ENCODE measurements around the gene SLC9C1.
"Not testable (repeated sequence)": the region's sequence is repeated elsewhere in the genome, so short reads cannot be mapped to it uniquely, and the experiment has no call there.

SLC9C1 gene

DNA sequence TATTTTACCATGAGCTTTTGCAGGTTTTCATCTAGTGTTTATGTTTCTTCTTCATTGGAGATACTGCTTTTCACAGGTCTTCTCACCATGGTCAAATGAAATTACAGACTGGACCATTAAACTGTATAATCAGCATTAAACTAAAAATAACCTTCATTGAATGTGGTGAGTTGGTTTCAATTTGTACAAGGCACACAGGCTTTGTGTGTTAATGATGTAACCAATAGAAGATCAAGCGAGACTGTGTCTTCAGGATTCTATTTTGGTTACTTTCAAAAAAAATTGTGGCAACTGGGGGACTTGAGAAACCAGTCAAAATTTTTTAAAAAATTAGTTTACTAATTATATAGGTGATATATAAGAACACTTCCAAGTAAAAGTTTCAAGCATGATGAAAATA lies 106.7 kb downstream of the SLC9C1 start:
- DNase-seq (ENCODE audit: low read depth) = no peak

DNA sequence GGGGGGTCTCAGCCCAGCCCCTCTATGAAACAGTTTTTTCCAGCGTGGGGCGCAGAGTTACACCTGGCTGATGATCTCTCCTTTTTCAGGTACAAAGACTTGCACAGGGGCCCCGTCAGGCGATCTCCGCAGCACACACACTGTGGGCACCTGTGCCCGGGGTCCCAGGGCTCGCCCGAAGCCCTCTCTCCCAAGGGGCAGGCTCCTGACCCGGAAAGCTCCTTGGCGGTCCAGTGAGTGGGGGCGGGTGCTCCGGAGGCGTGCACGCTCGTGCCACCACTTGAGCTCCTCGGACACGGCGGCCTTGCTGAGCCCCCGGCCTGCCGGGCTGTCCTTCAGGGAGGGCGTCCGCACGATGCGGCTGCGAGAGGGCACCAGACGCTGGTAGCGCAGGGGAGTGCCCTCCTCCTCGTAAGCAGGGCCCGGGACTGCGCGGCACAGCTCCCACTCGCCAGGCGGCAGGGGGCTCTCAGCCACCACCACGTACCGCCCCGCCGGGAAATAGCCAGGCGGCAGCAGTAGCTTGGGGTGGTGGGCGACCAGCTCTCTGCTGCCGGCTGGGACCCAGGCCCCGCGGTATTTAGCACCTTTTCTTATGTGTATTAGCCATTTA lies 108.5 kb downstream of the SLC9C1 start:
- DNase-seq (ENCODE audit: low read depth) = not testable (repeated sequence)

DNA sequence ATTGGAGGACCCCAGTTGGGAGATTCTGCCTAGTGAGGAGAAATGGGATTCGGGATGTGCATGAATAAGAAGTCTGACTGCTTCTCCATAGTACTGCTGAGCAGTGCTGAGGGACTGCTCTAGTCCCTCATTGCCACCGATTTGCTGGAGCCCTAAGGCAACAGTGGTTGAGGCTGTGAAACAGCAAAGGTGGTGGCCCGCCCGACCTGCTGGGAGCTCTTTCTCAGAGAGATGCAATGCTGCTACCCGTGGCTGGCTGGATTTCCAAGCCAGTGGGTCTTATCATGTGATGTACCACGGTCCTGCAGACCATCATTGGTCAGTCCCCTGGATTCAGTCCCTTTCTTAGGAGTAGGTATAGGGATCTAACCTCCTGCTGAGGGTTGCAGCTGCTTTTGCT lies 118.4 kb downstream of the SLC9C1 start:
- DNase-seq (ENCODE audit: low read depth) = no peak

DNA sequence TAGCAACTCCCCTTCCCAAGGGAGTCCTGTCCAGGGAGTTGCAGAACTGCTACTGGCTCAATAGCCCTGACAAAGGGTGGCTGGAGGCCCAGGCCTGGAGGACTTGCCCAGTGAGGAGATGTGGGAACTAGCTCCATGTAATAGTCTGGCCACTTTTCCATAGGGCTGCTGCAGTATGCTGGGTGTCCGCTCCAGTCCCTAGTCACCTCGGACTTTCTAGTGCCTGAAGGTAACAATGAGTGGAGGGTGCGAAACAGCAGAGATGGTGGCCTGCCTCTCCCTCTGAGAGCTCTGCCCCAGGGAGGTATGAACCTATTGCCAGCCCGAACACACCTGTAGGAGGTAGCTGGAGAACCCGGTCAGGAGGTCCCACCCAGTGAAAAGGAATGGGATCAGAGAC lies 119.0 kb downstream of the SLC9C1 start:
- DNase-seq (ENCODE audit: low read depth) = no peak

DNA sequence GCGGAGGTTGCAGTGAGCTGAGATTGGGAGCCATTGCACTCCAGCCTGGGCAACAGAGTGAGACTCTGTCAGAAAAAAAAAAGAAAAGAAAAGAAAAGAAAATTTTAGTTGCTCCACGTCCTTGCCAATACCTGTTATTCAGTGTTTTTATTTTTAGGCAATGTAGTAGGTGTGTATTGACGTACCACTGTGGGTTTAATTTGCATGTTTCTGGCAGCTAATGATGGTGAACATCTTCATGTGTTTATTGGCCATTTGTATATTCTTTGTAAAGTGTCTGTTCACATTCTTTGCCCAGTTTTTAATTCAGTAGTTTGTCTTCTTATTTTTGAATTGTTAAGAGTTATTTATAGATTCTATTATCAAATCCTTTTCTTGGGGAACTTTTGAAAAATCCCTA lies 122.9 kb downstream of the SLC9C1 start:
- no peak for DNase-seq (ENCODE audit: low read depth)

DNA sequence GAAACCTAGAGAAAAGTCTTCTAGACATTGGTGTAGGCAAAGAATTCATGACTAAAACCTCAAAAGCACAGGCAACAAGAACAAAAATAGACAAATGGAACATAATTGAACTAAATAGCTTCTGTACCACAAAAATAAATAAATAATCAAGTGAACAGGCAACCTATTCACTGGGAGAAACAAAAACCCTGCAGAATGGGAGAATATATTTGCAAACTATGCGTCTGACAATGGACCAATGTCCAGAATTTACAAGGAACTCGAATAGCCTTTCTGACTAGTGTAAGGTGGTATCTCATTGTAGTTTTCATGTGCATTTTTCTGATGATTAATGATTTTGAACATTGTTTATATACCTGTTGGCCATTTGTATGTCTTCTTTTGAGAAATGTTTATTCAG lies 124.0 kb downstream of the SLC9C1 start:
- DNase-seq (ENCODE audit: low read depth) = no peak

DNA sequence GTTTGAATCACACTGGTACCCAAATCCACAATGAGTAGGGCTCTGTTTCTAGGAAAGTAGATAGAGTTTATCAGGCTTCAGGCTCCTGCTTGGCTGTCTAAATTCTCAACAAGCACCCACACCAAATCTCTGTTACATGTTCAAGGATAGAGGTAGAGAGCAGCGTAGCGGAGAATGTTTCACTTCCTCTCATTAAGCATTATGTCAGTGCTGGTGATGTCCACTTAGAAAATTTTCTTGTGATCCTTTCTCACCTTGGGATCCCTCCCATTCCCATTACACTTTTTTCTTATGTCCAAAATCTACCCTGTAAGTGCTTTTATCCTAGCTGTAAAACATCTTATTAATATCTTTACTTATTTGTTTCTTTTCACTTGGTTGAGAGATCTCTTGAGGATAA lies 126.3 kb downstream of the SLC9C1 start:
- no peak for DNase-seq (ENCODE audit: low read depth)

DNA sequence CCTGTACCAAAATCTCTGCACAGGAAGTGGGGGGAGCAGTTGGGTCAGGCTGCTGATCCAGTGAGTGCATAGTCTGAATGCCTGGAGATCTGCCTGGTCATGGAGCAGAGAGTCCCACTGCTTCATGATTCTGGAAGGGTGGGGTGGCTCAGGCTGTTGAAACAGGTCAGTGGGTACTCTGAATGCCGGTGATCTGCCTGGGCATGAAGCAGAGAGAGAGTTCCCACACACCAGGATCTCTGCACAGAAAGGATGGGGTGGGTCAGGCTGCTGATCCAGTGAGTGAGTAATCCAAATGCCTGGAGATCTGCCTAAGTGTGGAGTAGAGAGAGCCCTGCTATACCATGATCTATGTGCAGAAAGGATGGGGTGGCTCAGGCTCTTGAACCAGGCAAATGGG lies 144.9 kb downstream of the SLC9C1 start:
- no peak for DNase-seq (ENCODE audit: low read depth)

DNA sequence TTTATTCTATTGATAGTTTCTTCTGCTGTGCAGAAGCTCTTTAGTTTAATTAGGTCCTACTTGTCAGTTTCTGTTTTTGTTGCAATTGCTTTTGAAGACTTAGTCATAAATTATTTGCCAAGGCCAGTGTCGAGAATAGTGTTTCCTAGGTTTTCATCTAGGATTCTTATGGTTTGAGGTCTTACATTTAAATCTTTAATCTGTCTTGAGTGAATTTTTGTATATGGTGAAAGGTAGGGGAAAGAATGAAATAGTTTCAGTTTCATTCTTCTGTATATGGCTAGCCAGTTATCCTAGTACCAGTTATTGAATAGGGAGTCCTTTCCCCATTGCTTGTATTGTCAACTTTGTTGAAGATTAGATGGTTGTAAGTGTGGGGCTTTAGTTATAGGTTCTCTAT lies 150.3 kb downstream of the SLC9C1 start:
- DNase-seq (ENCODE audit: low read depth) = no peak

DNA sequence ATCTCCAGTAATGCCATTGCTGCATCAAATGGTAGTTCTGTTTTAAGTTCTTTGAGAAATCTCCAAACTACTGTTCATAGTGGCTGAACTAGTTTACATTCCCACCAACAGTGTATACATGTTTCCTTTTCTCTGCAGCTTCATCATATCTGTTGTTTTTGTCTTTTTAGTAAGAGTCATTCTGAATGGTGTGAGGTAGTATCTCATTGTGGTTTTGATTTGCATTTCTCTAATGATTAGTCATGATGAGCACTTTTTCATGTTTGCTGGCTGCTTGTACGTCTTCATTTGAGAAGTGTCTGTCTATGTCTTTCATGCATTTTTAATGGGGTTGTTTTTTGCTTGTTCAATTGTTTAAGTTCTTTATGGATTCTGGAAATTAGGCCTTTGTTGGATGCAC lies 150.8 kb downstream of the SLC9C1 start:
- no peak for DNase-seq (ENCODE audit: low read depth)

DNA sequence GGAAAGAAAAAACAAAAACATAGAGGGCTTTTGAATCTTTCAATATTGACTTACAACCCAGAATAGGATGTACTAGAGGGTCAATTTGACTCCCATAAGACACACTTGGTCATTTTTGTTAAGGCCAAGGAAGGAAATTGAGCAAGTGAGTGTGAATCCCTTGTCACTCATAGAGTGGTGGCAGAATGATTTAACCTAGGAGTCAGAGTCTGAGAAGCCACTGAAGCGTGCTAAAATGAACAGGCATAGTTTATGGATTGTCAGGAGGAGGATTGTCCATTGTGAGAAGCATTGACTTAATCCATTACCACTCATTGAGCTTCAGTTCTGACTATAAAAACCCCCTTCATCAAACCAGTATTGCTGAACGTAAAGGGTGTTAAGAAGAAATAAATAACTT lies 152.7 kb downstream of the SLC9C1 start:
- no peak for DNase-seq (ENCODE audit: low read depth)

DNA sequence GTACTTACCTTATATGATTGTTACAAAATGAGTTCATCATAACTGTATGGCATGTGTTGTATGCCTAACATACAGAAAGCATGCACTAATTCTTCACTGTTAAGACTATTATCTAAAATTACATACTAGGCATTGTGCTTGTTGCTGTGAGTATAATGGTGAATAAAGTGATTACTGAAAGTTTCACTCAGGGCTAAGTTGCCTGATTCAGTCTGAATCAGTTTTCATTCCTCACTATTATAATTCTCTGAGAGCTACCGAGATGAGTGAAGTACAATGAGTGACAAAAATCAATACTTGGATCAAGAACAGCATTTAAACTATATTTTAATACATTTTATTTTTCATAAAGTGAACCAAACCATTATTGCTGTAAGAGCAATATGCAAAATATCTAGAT lies 153.4 kb downstream of the SLC9C1 start:
- no peak for DNase-seq (ENCODE audit: low read depth)

DNA sequence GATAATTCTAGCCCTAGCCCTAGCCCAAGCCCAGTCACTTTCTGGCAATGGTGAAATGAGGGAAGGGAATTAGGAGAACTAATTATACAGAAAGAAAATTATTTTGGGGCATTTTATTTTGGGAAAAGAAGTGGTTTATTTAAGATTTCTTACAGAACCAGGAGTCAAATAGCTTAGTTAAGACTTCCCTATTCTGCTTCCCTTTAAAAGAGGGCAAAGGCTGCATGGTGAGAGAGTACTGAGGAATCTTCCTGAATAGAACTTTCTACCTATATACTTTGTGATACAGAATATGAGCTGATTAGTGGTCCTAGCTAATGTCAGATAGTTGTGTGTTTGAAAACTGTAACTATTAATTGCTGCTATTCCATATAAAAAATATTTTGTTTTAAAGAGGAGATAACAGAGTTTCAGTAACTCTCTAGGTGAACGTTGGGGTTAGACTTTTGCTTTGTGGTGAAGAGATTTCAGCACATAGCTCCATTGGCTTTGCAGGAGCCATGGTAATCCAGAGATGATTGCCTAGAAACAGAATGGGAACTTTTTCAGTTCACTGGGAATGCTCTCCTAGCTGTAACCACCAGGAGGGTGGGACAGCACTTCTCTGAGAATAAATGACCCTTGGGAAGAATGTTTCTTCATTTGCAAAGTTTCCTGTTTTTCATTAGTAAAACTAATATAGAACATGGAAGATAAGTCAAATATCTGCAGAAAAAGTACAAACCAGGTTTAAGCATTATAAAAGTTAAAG lies 155.6 kb downstream of the SLC9C1 start:
- no peak for DNase-seq (ENCODE audit: low read depth)

DNA sequence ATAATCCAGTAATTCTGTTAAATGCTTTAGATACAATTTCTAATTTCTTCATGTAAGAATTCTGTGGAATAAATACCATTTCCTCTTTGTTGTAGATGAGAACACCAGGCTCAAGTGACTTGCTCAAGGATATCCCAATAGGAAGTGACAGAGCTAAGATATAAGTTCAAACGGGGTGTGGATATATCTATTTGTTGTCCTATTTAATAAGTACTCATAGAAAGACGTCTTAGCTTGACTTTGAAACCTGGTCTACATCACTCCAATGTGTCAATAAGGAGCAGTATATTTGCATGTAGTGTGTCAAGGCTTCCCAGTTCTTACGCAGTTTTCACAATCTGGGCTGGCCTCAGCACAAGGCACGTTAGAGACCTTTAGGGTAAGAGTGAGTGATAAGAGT lies 156.2 kb downstream of the SLC9C1 start:
- no peak for DNase-seq (ENCODE audit: low read depth)

DNA sequence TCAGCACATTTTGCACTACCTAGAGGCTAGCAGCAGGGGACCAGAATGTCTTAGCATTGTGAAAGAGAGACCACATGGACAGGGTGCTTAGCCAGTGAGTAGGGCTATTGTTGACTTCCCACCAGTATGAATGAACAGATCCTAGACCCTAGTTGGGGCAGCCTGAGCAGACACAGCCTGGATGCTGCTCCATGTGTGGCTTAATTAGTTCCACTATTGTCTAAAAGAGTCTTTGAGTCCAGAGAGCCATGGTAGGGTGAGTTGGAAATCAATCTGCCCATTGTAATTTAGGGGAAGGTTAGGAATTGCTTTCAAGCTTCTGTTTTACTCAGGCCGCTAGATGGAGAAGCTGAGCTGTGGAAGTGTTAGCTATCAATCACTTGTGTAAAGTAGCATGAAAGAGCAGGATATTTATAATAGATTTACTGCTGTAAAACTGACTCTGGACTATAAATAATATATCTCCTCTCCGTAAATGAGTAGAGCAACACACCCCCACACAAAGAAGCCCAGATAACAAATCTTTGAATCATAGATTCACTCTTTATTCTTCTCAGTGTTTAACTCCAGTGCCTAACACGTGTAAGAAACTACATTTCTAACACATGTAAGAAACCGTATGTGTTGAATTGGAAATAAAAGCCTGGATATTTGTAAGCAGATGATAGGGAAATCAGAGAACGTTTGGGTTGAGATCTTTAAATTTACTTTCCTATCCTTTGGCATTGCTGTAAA lies 156.9 kb downstream of the SLC9C1 start:
- DNase-seq (ENCODE audit: low read depth) = no peak

DNA sequence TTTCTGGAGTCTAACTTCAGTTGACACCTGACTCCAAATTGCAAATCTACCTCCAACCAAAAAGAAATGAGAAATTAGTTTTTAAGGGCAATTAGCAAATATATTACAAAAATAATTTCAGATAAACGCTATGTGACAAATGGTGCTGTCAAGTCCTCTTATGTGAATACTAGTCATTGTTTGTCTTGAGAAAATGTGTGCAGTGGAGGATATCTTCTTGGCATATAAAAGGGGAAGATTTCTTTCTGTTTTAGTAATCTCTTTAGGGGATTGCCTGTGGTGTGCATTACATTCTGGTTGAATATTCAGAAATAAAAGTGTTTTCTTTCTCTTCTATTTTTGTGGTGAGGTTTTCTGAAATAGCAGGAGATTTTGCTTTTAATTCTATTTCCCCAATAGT lies 158.0 kb downstream of the SLC9C1 start:
- no peak for DNase-seq (ENCODE audit: low read depth)

DNA sequence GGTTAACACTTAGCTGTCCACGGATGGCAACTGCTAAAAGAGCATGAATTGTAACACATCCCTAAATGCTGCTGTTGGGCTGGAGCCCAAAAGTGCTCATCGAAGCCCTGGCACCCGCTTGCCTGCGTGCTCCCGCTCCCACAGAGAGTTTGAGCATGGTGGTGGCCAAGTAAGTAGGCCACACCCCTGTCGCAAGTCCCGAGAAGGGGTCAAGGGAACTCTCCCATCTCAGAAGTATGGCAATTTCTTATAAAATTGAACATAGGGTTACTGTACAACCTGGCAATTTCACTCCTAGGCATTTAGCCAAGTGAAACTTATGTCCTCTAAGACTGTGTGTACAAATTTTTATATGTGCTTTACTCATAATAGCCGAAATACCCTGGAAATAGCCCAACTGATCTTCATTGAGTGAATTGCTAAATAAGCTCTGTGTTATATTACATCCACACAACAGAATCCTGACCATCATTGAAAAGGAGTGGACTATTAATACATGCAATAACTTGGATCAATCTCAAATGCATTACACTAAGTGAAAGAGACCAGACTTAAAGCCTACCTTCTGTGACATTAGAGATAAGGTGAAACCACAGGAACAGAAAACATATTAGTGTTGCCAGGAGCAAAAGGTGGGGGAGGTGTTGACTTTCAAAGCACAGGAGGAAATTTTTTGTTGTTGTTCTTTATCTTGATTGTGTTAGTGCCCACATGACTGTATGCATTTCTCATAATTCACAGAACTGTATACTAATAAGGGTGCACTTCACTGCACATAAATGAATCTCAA lies 159.5 kb downstream of the SLC9C1 start:
- no peak for DNase-seq (ENCODE audit: low read depth)

DNA sequence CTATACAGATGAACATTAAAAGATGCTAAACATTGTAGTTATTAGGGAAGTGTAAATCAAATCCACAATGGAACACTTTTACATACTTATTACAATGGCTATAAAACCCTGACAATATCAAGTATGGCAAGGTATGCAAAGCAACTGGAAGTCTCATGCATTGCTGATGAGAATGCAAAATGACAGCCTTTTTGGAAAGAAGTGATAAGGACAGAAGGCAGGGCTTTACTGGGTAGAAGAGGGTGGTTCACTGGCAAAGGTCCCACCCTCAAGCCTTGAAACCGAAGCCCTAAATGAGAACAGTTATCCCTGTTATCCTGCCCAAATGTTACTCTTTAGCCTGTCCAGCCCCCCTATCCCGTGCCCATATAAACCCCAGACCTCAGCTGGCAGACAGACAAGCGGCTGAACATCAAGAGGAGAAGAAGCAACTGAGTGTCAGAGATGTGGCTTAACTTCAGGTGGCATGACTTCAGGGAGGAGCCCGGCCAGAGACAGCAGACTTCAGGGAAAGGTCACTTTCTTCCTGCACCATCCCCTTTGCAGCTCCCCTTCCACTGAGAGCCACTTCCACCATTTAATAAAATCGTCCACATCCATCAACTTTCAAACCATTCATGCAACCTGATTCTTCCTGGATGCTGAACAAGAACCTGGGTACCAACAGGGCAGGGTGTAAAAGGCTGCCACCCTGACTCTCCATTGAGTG lies 160.2 kb downstream of the SLC9C1 start:
- DNase-seq (ENCODE audit: low read depth) = no peak

DNA sequence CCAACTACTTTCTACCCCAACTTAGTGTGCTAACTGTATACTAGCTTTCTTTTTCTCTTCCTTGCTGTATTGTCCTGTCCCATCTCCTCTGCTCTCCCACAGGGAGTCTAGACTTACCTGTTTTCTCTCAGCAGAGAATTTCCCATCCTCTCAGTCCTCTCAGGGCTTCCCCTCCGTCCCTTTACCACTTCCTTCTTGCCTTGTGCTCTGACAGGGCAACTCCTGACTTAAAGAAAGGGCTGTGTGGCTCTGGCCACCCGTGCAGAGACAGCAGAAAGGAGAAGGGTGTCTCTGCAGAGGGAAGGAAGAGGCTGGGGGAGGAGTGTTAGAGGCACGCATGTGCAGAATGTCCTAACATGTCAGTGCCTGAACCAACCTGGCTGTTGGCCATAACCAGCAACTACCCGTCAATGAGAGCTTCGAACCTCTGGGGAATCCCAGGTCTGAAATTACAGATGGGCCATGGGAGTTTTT lies 161.0 kb downstream of the SLC9C1 start, which contains the start of gene GCSAM:
Gene GCSAM, minus strand, starts transcription at position 274 of the 474 bp plus-strand sequence. Its CDS starts 128 bp downstream, at position 146.
- peak; percentile 29 for DNase-seq (ENCODE audit: low read depth)

DNA sequence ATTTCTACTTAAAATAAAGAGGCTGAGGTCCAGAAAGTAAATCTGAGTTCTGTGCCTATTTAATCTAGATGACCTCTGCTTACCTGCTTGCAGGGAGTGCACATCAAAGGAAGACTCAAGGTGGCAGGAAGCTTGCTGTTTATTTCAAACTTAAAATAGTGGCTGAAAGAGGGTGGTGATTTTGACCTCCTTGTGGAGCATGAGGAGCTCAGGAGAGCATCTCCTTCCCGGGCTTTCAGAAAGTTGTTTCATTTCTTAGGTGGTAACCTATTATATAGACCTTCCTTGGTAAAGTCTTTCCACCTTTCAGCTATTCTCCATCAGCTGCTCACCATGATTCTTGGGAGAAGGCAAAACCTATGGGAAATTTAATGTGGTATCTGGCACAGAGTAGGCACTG lies 161.5 kb downstream of the SLC9C1 start:
- DNase-seq (ENCODE audit: low read depth) = no peak

DNA sequence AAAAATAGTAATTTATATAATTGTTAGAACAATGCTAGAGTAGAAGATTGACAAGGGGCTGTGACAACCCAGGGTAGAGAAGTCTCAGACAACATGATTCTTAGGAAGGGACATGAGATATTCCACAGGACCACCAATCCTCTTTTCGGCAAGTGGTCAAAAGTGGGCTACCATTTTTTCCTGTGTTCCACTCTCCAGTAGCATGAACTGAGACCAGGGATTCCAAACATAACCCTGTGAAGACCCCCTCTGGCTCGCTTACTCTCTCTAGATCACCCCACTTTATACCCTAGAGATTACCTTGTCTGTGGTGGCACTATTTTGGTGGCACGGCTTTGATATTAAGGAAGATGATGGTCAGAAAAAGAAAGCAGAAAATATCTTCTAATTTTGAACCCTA lies 161.9 kb downstream of the SLC9C1 start:
- no peak for DNase-seq (ENCODE audit: low read depth)

DNA sequence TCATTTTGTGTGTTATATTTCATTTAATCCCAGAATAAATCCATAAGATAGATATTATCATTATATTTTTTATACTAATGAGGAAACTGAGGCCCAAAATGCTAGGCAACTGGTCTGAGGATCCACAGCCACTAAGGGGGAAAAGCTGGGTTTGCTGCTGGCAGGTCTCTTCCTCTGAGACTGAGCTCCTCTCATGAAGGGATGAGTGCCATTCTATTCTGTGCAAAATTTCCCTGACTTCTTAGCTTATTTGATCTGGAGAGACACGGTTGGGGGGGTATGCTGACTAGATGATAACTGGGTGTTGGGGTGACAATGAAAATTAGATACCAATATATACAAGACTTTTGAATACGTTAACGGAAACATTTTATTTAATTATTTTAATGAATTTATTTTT lies 162.9 kb downstream of the SLC9C1 start:
- no peak for DNase-seq (ENCODE audit: low read depth)

Data from stimulated activated CD8-positive, alpha-beta memory T cell treated with anti-CD3 and anti-CD28 coated beads, Interleukin-4, amount 100 ng/mL, for 24 hours (primary cell).